Renal cortex interstitium (tissue), 3 donors: ENCODE data around the gene MTFR1L. TPM values are rescaled to one million over a fixed set of nuclear protein-coding genes. Genes with fewer than 3 reads are reported as not detected.

ENCODE experiments used
- polyA plus RNA-seq, 3 donors: library from polyadenylated mRNA; unstranded; fragments of 120-200 nt; gene quantifications; one replicate each; pipeline ENCODE4 v1.2.1, GENCODE V29; 2013; ENCODE audit not compliant: insufficient read length in 3 of 3

The MTFR1L gene
- polyA plus RNA-seq, 3 donors: 91.0 to 103 (median 97.6) TPM

Other genes with a start within 250 kb of the MTFR1L start
- gene MAN1C1, start 203.2 kb upstream of the MTFR1L start, polyA plus RNA-seq: 10 to 100 TPM; 12.4 to 18.0 (median 14.0) TPM
- gene SELENON, start 19.8 kb upstream of the MTFR1L start, polyA plus RNA-seq: 10 to 100 TPM; 67.5 to 85.7 (median 85.2) TPM
- gene AUNIP, start 39.5 kb downstream of the MTFR1L start, polyA plus RNA-seq: 1 to 10 TPM; 3.0 to 4.3 (median 3.9) TPM
- 10 to 100 TPM; 26.2 to 38.4 (median 27.0) TPM for gene PAQR7, start 55.8 kb downstream of the MTFR1L start, polyA plus RNA-seq
- 1,000 to 10,000 TPM in 2 of 3 donors, 100 to 1,000 TPM in 1; 982 to 1,465 (median 1,271) TPM for gene STMN1, start 86.5 kb downstream of the MTFR1L start, polyA plus RNA-seq
- 10 to 100 TPM; 18.5 to 19.8 (median 19.2) TPM for gene PAFAH2, start 178.1 kb downstream of the MTFR1L start, polyA plus RNA-seq
- 1 to 10 TPM; 1.5 to 1.7 (median 1.6) TPM for gene EXTL1, start 201.8 kb downstream of the MTFR1L start, polyA plus RNA-seq
- 1 to 10 TPM; 4.6 to 7.2 (median 5.1) TPM for gene SLC30A2, start 226.2 kb downstream of the MTFR1L start, polyA plus RNA-seq
- gene TRIM63, start 247.7 kb downstream of the MTFR1L start, polyA plus RNA-seq: 1 to 10 TPM in 2 of 3 donors, under 1 TPM in 1; 0.86 to 1.5 (median 1.1) TPM